Lower lobe of right lung (tissue), 2 donors: ENCODE results near the gene DEAF1. TPM values are rescaled to one million over a fixed set of nuclear protein-coding genes. Genes with fewer than 3 reads are reported as not detected.
"Not testable (repeated sequence)": the region's sequence is repeated elsewhere in the genome, so short reads cannot be mapped to it uniquely, and the experiment has no call there.

Source experiments
- ATAC-seq, 2 donors: fragments of 200-7000 bp; cut with Tn5 transposase; one replicate each; pipeline ENCODE4 v1.9.1; 2020 to 2022; ENCODE audit warnings: mild to moderate bottlenecking in 2 of 2, moderate library complexity in 2 of 2
- DNase-seq: peaks from one replicate; pipeline ENCODE4 v3.0.0-alpha.2; 2020
- H3K27ac ChIP-seq: fragments of 200-600 bp; one replicate; pipeline ENCODE4 v1.8.0; 2022
- H3K27me3 ChIP-seq: fragments of 200-600 bp; one replicate; pipeline ENCODE4 v1.8.0; 2022; ENCODE audit warnings: low read depth
- H3K36me3 ChIP-seq: fragments of 200-600 bp; one replicate; pipeline ENCODE4 v1.8.0; 2022; ENCODE audit warnings: mild to moderate bottlenecking
- H3K4me1 ChIP-seq: fragments of 200-600 bp; one replicate; pipeline ENCODE4 v1.8.0; 2022
- H3K4me3 ChIP-seq: fragments of 200-600 bp; one replicate; pipeline ENCODE4 v1.8.0; 2022; ENCODE audit warnings: mild to moderate bottlenecking
- H3K9me3 ChIP-seq: fragments of 200-600 bp; one replicate; pipeline ENCODE4 v1.8.0; 2022
- CTCF ChIP-seq: fragments of 200-600 bp; IDR thresholded peaks from one replicate; pipeline ENCODE4 v1.8.0; 2022; ENCODE audit warnings: antibody characterized with exemption, mild to moderate bottlenecking
- intact Hi-C: fragments of 100-400 bp; cut with DNase I; formaldehyde crosslinking; loops from one replicate; pipeline ENCODE4 v1.11.0; 2022
- total RNA-seq: library from RNA; stranded (reverse); fragmentation: NEBNext Ultra II Directional; extraction: Animal tissue kit (Norgen Biotek cat#: 25700); gene quantifications from one replicate; pipeline ENCODE4 v1.2.1, GENCODE V29; 2021
- donor health status: DM: no; HTN: yes; CAD: no; lungs with severe emphysema.

Gene DEAF1
- total RNA-seq, 1 donor from 2014 or later: 32.0 TPM

GRCh38 chr11:656866-657265 is 38.2 kb downstream of the DEAF1 start:
- Histone ChIP-seq H3K9me3 (no peaks in the 10 kb centered on the region), H3K27me3 (no peaks in the 10 kb centered on the region), H3K36me3 (peaks cover 31% of the 10 kb centered on the region), H3K27ac (no peak overlapping the region), H3K4me3 (no peak overlapping the region), H3K4me1 (no peaks in the 10 kb centered on the region)
- DNase-seq (no peak), ATAC-seq (no peak)
- no peak for TF ChIP-seq CTCF
- intact Hi-C loops: no loop called here

GRCh38 chr11:656426-656825 is 38.6 kb downstream of the DEAF1 start:
- no peaks in the 10 kb centered on the region for H3K4me1 ChIP-seq
- TF ChIP-seq CTCF: no peak
- ATAC-seq (no peak), DNase-seq (no peak)
- no peak overlapping the region for H3K27ac ChIP-seq
- H3K4me3 ChIP-seq: no peak overlapping the region
- H3K9me3 ChIP-seq: no peaks in the 10 kb centered on the region
- no peaks in the 10 kb centered on the region for H3K27me3 ChIP-seq
- peaks cover 34% of the 10 kb centered on the region for H3K36me3 ChIP-seq
- intact Hi-C loops: no loop called here

DNA sequence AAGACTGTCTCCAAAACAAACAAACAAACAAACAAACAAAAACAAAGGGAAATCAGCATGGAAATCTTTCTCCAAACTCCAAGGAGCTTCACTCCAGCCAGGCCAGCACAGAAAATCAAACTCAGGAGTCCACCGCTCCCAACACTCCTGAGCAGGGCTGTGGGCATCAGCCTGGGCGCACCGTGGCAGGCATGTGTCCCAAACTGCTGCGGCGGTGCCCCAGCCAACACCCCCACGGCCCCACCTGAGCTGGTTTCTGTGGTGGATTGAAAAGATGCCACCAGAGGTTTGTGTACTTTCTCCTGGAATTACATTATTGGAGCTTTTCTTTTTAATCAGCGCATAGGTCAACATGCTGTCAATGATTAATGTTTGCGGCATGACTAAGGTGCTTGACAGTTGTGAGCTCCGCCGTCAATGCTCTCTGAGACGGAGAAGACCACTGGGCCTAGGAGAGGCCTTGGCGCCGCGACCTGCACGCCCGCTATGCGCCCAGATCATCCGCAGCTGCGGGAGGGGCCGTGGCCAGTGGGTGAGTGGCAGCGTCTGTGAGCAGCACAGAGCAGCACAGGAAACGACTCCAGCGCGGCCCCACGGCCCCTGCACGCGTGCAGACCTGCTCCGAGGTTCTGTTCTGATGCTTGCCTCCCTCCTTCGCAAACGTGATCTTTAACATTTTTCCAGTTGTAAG is 39.8 kb downstream of the DEAF1 start:
- intact Hi-C loops: no loop called here
- ATAC-seq: peak; percentile 59 to 76
- Histone ChIP-seq H3K4me1 (no peaks in the 10 kb centered on the region), H3K27me3 (no peaks in the 10 kb centered on the region), H3K4me3 (no peak overlapping the region), H3K27ac (no peak overlapping the region), H3K36me3 (peaks cover 38% of the 10 kb centered on the region), H3K9me3 (no peaks in the 10 kb centered on the region)
- DNase-seq: no peak
- no peak for TF ChIP-seq CTCF

DNA sequence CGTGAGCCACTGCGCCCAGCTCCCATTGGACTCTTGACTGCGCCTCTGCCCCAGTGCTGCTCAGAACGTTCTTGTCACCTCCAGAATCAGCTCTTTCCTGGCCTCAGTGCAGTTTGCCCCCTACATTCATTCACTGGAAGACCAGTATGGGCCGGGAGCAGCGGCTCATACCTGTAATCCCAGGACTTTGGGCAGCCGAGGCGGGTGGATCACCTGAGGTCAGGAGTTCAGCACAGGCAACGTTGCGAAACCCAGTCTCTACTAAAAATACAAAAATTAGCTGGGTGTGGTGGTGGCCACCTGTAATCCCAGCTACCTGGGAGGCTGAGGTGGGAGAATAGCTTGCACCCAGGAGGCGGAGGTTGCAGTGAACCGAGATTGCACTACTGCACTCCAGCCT is 40.6 kb downstream of the DEAF1 start:
- peaks cover 30% of the 10 kb centered on the region for H3K36me3 ChIP-seq
- H3K9me3 ChIP-seq, DNase-seq, ATAC-seq, H3K4me3 ChIP-seq, H3K27ac ChIP-seq, H3K27me3 ChIP-seq, H3K4me1 ChIP-seq, intact Hi-C loops: not testable (repeated sequence)

- Histone ChIP-seq H3K36me3 (peaks cover 24% of the 10 kb centered on the region), H3K27me3 (no peaks in the 10 kb centered on the region), H3K27ac (no peak overlapping the region), H3K4me3 (no peak overlapping the region), H3K9me3 (no peaks in the 10 kb centered on the region), H3K4me1 (no peaks in the 10 kb centered on the region)
- intact Hi-C loops: no loop called here
- DNase-seq: no peak
- ATAC-seq: no peak
- TF ChIP-seq CTCF: no peak
These were observed 41.2 kb downstream of the DEAF1 start for GRCh38 chr11:653837-654236.

GRCh38 chr11:653136-653535 is 41.9 kb downstream of the DEAF1 start:
- H3K4me1 ChIP-seq, ATAC-seq, H3K9me3 ChIP-seq, H3K4me3 ChIP-seq, H3K27ac ChIP-seq, H3K27me3 ChIP-seq, intact Hi-C loops: not testable (repeated sequence)
- H3K36me3 ChIP-seq: peaks cover 17% of the 10 kb centered on the region
- DNase-seq: peak; percentile 66

DNA sequence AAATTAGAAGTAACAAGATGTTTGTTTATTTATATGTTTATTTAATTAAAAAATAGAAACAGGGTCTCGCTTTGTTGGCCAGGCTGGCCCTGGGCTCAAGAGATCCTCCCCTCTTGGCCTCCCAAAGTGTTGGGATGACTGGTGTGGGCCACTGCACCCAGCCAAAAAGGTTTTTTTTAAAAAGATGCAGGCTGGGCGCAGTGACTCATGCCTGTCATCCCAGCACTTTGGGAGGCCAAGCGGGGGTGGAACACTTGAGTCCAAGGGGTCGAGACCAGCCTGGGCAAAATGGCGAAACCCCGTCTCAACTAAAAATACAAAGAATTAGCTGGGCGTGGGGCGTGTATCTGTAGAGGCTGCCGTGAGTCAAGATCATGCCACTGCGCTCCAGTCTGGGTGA is 44.5 kb downstream of the DEAF1 start:
- Histone ChIP-seq H3K4me1 (no peaks in the 10 kb centered on the region), H3K27me3 (no peaks in the 10 kb centered on the region), H3K27ac (no peak overlapping the region), H3K36me3 (peaks cover 22% of the 10 kb centered on the region), H3K9me3 (no peaks in the 10 kb centered on the region), H3K4me3 (no peak overlapping the region)
- intact Hi-C loops: no loop called here
- DNase-seq: no peak
- TF ChIP-seq CTCF: no peak
- no peak for ATAC-seq

- intact Hi-C loops, DNase-seq, H3K4me1 ChIP-seq, H3K27me3 ChIP-seq, H3K4me3 ChIP-seq, ATAC-seq, H3K9me3 ChIP-seq, H3K27ac ChIP-seq: not testable (repeated sequence)
- H3K36me3 ChIP-seq: peaks cover 31% of the 10 kb centered on the region
These were observed 47.3 kb downstream of the DEAF1 start for GRCh38 chr11:647672-648158.
